NCI-H748 treated with DMSO at 0.1 percent for 48 hours (cell line): ENCODE data around the gene VIP.

Source experiments
- DNase-seq: peaks from one replicate; lab custom pipeline; 2025; lab: John Stamatoyannopoulos, UW

VIP gene

DNA sequence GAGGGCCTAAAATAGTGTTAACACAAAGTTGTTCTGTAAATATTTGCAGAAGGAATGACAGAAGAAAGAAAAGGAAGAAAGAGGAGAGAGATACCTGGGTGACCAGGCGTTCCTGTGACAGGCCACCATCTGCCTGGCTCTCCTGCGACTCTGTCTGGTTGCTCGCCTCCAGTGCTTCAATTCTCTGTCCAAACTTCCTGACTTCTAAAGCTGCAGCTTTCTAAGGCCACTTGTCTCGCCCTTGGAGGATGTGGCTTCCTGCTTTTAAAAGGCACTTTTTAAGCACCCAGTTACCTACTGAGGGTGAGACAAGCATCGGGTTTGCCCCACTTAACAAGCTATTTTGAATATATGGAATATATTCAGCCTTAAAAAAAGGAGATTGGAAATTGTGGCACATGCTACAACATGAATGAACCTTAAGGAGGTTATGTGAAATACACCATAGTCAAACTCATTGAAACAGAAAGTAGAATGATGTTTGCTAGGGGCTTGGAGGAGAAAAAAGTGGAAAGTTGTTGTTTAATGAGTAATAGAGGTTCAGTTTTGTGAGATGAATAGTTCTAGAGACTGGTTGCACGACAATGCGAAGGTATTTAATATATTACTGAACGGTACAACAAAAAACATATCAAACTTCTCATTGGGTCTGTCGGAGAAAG, 32.8 kb downstream of the VIP start:
- no peak for DNase-seq

DNA sequence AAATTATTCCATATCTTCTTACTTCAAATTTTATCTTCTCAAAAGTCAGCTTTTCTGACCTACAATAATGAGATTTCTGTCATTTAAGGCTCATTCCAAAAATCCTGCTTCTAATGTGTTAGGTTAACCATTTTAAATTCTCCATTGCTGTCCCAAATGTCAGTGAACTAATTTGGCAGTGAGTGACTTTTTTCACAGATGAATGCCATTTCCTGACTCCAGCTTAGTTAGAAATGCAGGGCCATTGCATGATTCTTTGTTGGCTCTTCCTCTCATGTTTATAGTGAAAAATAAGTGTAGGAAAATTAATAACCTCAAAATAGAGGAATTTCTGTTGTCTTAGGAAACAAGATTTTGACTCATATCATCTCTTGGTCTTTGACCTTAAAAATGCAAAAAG, 44.1 kb downstream of the VIP start:
- no peak for DNase-seq

DNA sequence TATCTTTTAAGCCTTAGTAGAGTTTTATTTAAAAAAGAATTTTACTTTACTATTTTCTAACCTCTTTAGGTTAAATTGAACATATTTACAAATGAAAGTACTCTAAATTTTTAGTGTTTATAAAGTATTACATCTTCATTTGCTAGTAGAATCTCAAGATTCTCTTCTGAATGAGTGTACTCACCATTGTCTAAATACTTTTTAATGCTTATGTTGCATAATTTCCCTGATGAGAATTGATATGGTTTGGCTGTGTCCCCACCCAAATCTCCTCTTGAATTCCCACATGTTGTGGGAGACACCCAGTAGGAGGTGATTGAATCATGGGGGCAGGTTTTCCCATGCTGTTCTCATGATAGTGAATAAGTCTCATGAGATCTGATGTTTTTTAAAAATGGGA, 53.6 kb downstream of the VIP start:
- no peak for DNase-seq
